K562 (cell line): ENCODE measurements around the gene CPLX3. TPM values are rescaled to one million over a fixed set of nuclear protein-coding genes. Genes with fewer than 3 reads are reported as not detected.

Experiments
- ATAC-seq: fragments of 200-7000 bp; cut with Tn5 transposase; 3 replicates; pipeline ENCODE4 v1.9.1; 2020; ENCODE audit warnings: moderate library complexity
- BruUV-seq: library from RNA; stranded (reverse); fragments of 400-500 nt; replicated peaks from 2 replicates; lab custom pipeline; 2021; lab: Mats Ljungman, UMichigan
- CTCF ChIA-PET: fragments of 300-600 bp; formaldehyde crosslinking; extraction: SDS; loops from one replicate; lab custom pipeline; 2021; ENCODE audit warnings: low intra/inter-chr PET ratio; lab: Yijun Ruan, JAX
- POLR2A ChIA-PET: fragments of 300-600, 350-650 bp; sonication (Branson Sonifier 250); formaldehyde crosslinking; extraction: SDS; loops from one replicate; lab custom pipeline; 2021; ENCODE audit warnings: antibody characterized with exemption, inconsistent platforms; lab: Yijun Ruan, JAX
- DNase-seq, 4 experiments: peaks; one replicate each; pipeline versions ENCODE4 v3.0.0 to v3.0.0-alpha.2; 2011 to 2018; ENCODE audit warnings: low spot score in 3 of 4, mixed read lengths in 3 of 4; ENCODE audit errors: extremely low read depth in 1 of 4
- FAIRE-seq: peaks from 2 replicates; lab custom pipeline; 2011; peaks lifted over from hg19 to GRCh38; lab: Jason Lieb, UNC
- H2AFZ ChIP-seq: 2 replicates; pipeline ENCODE4 v1.6.0; 2011; ENCODE audit warnings: low read depth, low read length, control low read depth, inconsistent platforms
- H3K27ac ChIP-seq: fragments of 200-600 bp; 3 replicates; pipeline ENCODE4 v1.8.0; 2011; ENCODE audit warnings: low read depth, mild to moderate bottlenecking, control low read depth, inconsistent platforms, low read length, moderate library complexity, mixed read lengths; ENCODE audit errors: extremely low read depth
- H3K27me3 ChIP-seq, 2 experiments: fragments of 300-600 bp in 1 of 2; 2 replicates in 1 of 2; 3 replicates in 1 of 2; pipeline versions ENCODE4 v1.6.0 to v1.8.0; 2011; ENCODE audit warnings: inconsistent platforms in 2 of 2, low read length in 2 of 2, mild to moderate bottlenecking in 1 of 2, mixed read lengths in 1 of 2, moderate library complexity in 1 of 2; ENCODE audit not compliant: control insufficient read depth in 2 of 2, insufficient read depth in 2 of 2
- H3K36me3 ChIP-seq: fragments of 300-600 bp; 3 replicates; pipeline ENCODE4 v1.8.0; 2011; ENCODE audit warnings: mild to moderate bottlenecking, low read length, inconsistent platforms; ENCODE audit not compliant: control insufficient read depth, insufficient read depth
- H3K4me1 ChIP-seq, 2 experiments: fragments of 200-600 bp in 1 of 2; replicated peaks in 1 of 2; 2 replicates in 1 of 2; 3 replicates in 1 of 2; pipeline versions ENCODE4 v1.5.1 to v1.8.0; 2011; ENCODE audit warnings: inconsistent platforms in 2 of 2, low read length in 2 of 2, mild to moderate bottlenecking in 1 of 2, mixed read lengths in 1 of 2, moderate library complexity in 1 of 2; ENCODE audit not compliant: control insufficient read depth in 2 of 2, insufficient read depth in 2 of 2
- H3K4me2 ChIP-seq: 2 replicates; pipeline ENCODE4 v1.6.1; 2011; ENCODE audit warnings: low read length, control low read depth, inconsistent platforms, mixed read lengths; ENCODE audit not compliant: insufficient read depth
- H3K4me3 ChIP-seq: fragments of 200-600 bp; sonication (generic), shearing (Covaris generic); 2 replicates; pipeline ENCODE4 v1.5.1; 2016; ENCODE audit warnings: control low read depth, inconsistent platforms
- H3K79me2 ChIP-seq: fragments of 200-600 bp; 3 replicates; pipeline ENCODE4 v1.8.0; 2011; ENCODE audit warnings: low read length, inconsistent platforms; ENCODE audit not compliant: control insufficient read depth, insufficient read depth
- H3K9ac ChIP-seq, 2 experiments: 2 replicates each; pipeline versions ENCODE4 v1.6.0 to v1.6.1; 2011; ENCODE audit warnings: low read depth in 2 of 2, low read length in 2 of 2, control low read depth in 1 of 2, inconsistent platforms in 1 of 2, mild to moderate bottlenecking in 1 of 2, mixed read lengths in 1 of 2; ENCODE audit not compliant: insufficient read depth in 1 of 2
- H3K9me1 ChIP-seq: one replicate; pipeline ENCODE4 v1.6.0; 2011; ENCODE audit warnings: inconsistent platforms, mild to moderate bottlenecking, low read length, moderate library complexity; ENCODE audit not compliant: control insufficient read depth, insufficient read depth
- H3K9me3 ChIP-seq: replicated peaks from 2 replicates; pipeline ENCODE4 v1.5.1; 2011; ENCODE audit warnings: low read depth, low read length, inconsistent platforms; ENCODE audit not compliant: control insufficient read depth, insufficient read depth
- H4K20me1 ChIP-seq: replicated peaks from 2 replicates; pipeline ENCODE4 v1.6.1; 2011; ENCODE audit warnings: low read length, inconsistent platforms, mixed read lengths; ENCODE audit not compliant: control insufficient read depth, insufficient read depth
- TSC22D4 ChIP-seq: fragments of 450-650 bp; IDR thresholded peaks from 2 replicates; pipeline ENCODE4 v1.6.1; 2016; ENCODE audit warnings: missing genetic modification characterization, missing biosample characterization, control low read depth
- USF2 ChIP-seq: sonication (generic); formaldehyde crosslinking; IDR thresholded peaks from 2 replicates; pipeline ENCODE4 v1.5.0; 2020; ENCODE audit warnings: missing genetic modification reagents
- ZFP36 ChIP-seq: fragments of 150-350 bp; IDR thresholded peaks from 2 replicates; pipeline ENCODE4 v1.6.1; 2018; ENCODE audit warnings: low read length, low read depth; ENCODE audit not compliant: partially characterized antibody
- WGBS: fragments of 100-300 bp; shearing (Covaris generic); methylation state at CpG from one replicate; pipeline ENCODE4 v1.1.6; 2016; ENCODE audit warnings: low coverage, mixed read lengths; ENCODE audit not compliant: insufficient coverage; ENCODE audit errors: missing lambda C conversion rate; 5-methylcytosine and 5-hydroxymethylcytosine counted together
- in situ Hi-C: fragments of 300-500 bp; cut with MboI; formaldehyde crosslinking; loops from 4 replicates; pipeline ENCODE4 v1.15.0; 2018; ENCODE audit warnings: inconsistent platforms, mixed read lengths
- intact Hi-C: fragments of 100-400 bp; cut with micrococcal nuclease; formaldehyde crosslinking; loops from 2 replicates; pipeline ENCODE4 v1.14.2; 2022
- polyA plus RNA-seq, 8 experiments: library from polyadenylated mRNA; depleted of rRNA in 4 of 8; stranded (reverse) in 5 of 8; unstranded in 3 of 8; fragments of >200 nt; fragmentation: Nextera tagmentation in 2 of 8; fragmentation: Illumina TruSeq in 1 of 8; extraction: Ambion mirVana in 2 of 8; extraction: Trizol in 1 of 8; gene quantifications; 2 replicates each; pipeline versions ENCODE4 v1.2.1 to v1.2.3, GENCODE V29; 2011 to 2014; ENCODE audit warnings: inconsistent platforms in 1 of 8, missing spikeins in 1 of 8
- total RNA-seq, 7 experiments: library from RNA; depleted of rRNA in 6 of 7; stranded (reverse); fragments of >200 nt in 6 of 7; fragmentation: Illumina TruSeq in 2 of 7; extraction: Trizol in 2 of 7; gene quantifications; 2 replicates each; pipeline versions ENCODE4 v1.2.1 to v1.2.3, GENCODE V29; 2011 to 2021; ENCODE audit warnings: low replicate concordance in 1 of 7

Gene CPLX3
- total and polyA plus RNA-seq, 9 of the 15 experiments (the other 6 are each of a cell fraction or from before 2014, with no cell fraction given): not detected

- no peak for ATAC-seq
- no peak for DNase-seq
- peaks cover 8% of the 10 kb centered on the region for H3K9me1 ChIP-seq
- WGBS: 85% methylated on average over 3 of the region's 15 CpGs
- H3K9ac ChIP-seq: no peak overlapping the region; a peak in 1 of 4 replicates
- in situ Hi-C loops: no loop called here
- TF ChIP-seq TSC22D4 (no peak), ZFP36 (peak; percentile 86), USF2 (CRISPR knock-in tag) (no peak)
- TF ChIP-seq, all 486 proteins: peak for 1
- no peaks in the 10 kb centered on the region for H3K9me3 ChIP-seq
- H4K20me1 ChIP-seq: peaks cover 8% of the 10 kb centered on the region; the same call in 1 of the 2 replicates
- peaks cover 11% of the 10 kb centered on the region; the same call in 2 of the 3 replicates for H3K79me2 ChIP-seq
- H3K36me3 ChIP-seq: peaks cover 53% of the 10 kb centered on the region; the same call in 1 of the 3 replicates
- FAIRE-seq: no peak
- CTCF ChIA-PET: no interaction called here
- peaks cover 12 to 46% of the 10 kb centered on the region in 2 experiments; a peak in 4 of 5 replicates for H3K4me1 ChIP-seq
- H3K4me3 ChIP-seq: no peak overlapping the region
- no peaks in the 10 kb centered on the region for H3K27me3 ChIP-seq
- no peak overlapping the region for H3K4me2 ChIP-seq
- intact Hi-C loops: loop anchor here (5.0 kb wide), 1 partner anchor 65 kb away; no protein-coding TSS in a partner anchor
- no TSS peak for BruUV-seq
- no peak overlapping the region for H2AFZ ChIP-seq
- POLR2A ChIA-PET: interaction anchor here (0.9 to 1.6 kb wide), 3 partner anchors 10 to 97 kb away, joined by 3 to 4 read pairs (median 3); partner anchors contain the start of gene CPLX3
- no peak overlapping the region for H3K27ac ChIP-seq
Measured at GRCh38 chr15:74837482-74838136, 11.2 kb downstream of the CPLX3 start.
